ENCODE measurements around the gene MTERF4. TPM values are rescaled to one million over a fixed set of nuclear protein-coding genes. Genes with fewer than 3 reads are reported as not detected.

The MTERF4 gene
- total and polyA plus RNA-seq, 2 of the 8 experiments (the other 6 are each of a cell fraction or from before 2014, with no cell fraction given) = 25.9 to 28.5 TPM

GRCh38 chr2:241138471-241138870 lies 36.4 kb upstream of the MTERF4 start:
- no peak for FAIRE-seq
- POLR2A ChIA-PET (ENCODE audit: partially characterized antibody) = no interaction called here
- CTCF ChIA-PET (ENCODE audit: partially characterized antibody) = interaction anchor here (1.4 kb wide), 1 partner anchor 19 kb away, joined by 3 read pairs; no protein-coding TSS in a partner anchor

More at GRCh38 chr2:241138471-241138870, 36.4 kb upstream of the MTERF4 start:
- Histone ChIP-seq H3K4ac (replicated peaks; ENCODE audit: insufficient read length, low read depth, low read length) (no peak overlapping the region), H3K9ac (replicated peaks in 1 of 4; ENCODE audit: extremely low read depth in 1 of 4, low read depth in 3 of 4, low read length in 3 of 4) (no peak overlapping the region), H3K27ac (ENCODE audit: low read depth, low read length) (no peak overlapping the region), H3K79me2 (ENCODE audit: control insufficient read depth in 1 of 2, insufficient read depth in 2 of 2, low read length in 2 of 2) (no peaks in the 10 kb centered on the region), H3K4me1 (replicated peaks in 1 of 4; ENCODE audit: control insufficient read depth in 3 of 4, insufficient read depth in 4 of 4, low read length in 3 of 4) (no peaks in the 10 kb centered on the region), H4K8ac (ENCODE audit: extremely low read depth, insufficient read depth, low read length) (no peak overlapping the region; the same call in 1 of the 2 replicates), H3K56ac (replicated peaks; ENCODE audit: insufficient read length, low read depth, low read length) (no peak overlapping the region), H3K27me3 (replicated peaks in 1 of 4; ENCODE audit: control insufficient read depth in 3 of 4, extremely low read depth in 1 of 4, insufficient read depth in 3 of 4, low read length in 3 of 4) (no peaks in the 10 kb centered on the region; a peak in 1 of 7 replicates), H3K36me3 (ENCODE audit: control insufficient read depth in 2 of 4, insufficient read depth in 4 of 4, low read length in 3 of 4) (peaks cover 6 to 29% (median 16%) of the 10 kb centered on the region in 4 experiments; a peak in 7 of 8 replicates), H3K23ac (ENCODE audit: insufficient read length) (no peak overlapping the region), H3K14ac (ENCODE audit: insufficient read length) (no peak overlapping the region), H2BK15ac (ENCODE audit: low read length) (no peak overlapping the region), H3K23me2 (ENCODE audit: low read depth, low read length) (no peaks in the 10 kb centered on the region), H2AFZ (ENCODE audit: low read length) (no peak overlapping the region), H3K9me3 (ENCODE audit: insufficient read depth in 2 of 2, low read depth in 1 of 2, low read length in 1 of 2) (no peaks in the 10 kb centered on the region), H4K20me1 (replicated peaks in 1 of 2; ENCODE audit: control insufficient read depth in 1 of 2, insufficient read depth in 2 of 2, low read length in 2 of 2) (peaks cover 0 to 13% of the 10 kb centered on the region in 2 experiments), H4K5ac (ENCODE audit: insufficient read length, low read depth, low read length) (no peak overlapping the region), H3K4me2 (ENCODE audit: insufficient read depth in 1 of 2, low read depth in 2 of 2, low read length in 2 of 2) (no peak overlapping the region), H2BK120ac (replicated peaks; ENCODE audit: low read depth, low read length) (no peak overlapping the region), H3K79me1 (ENCODE audit: low read depth, low read length) (no peaks in the 10 kb centered on the region; the same call in 1 of the 2 replicates), H2BK5ac (ENCODE audit: low read depth, low read length) (no peak overlapping the region), H2BK12ac (ENCODE audit: low read depth, low read length) (no peak overlapping the region), H4K91ac (replicated peaks; ENCODE audit: insufficient read length, low read length) (no peak overlapping the region), H2AK5ac (ENCODE audit: low read depth, low read length) (no peak overlapping the region), H3K18ac (ENCODE audit: extremely low read depth, low read length) (no peak overlapping the region), H3K4me3 (ENCODE audit: extremely low read depth in 1 of 4, insufficient read depth in 2 of 4, low read depth in 3 of 4, low read length in 4 of 4) (no peak overlapping the region), H2BK20ac (ENCODE audit: low read length) (no peak overlapping the region)
- no peak for DNase-seq (ENCODE audit: low read depth in 1 of 2, low spot score in 2 of 2)
- 96% methylated on average over 16 of the region's 16 CpGs; no CpG with 5 or more reads in 1 of the 2 experiments for WGBS, 2 experiments (ENCODE audit: extremely low coverage in 1 of 2, insufficient coverage in 1 of 2, insufficient read length in 1 of 2, insufficient replicate concordance in 2 of 2, low coverage in 1 of 2, low lambda C conversion rate in 2 of 2, missing lambda C conversion rate in 1 of 2)

All from H1 (cell line).